HG03066 (cell line): ENCODE data around the gene LIN7A.
"Not testable (repeated sequence)": the region's sequence is repeated elsewhere in the genome, so short reads cannot be mapped to it uniquely, and the experiment has no call there.

Experiments
- ATAC-seq: cut with Tn5 transposase; IDR thresholded peaks from one replicate; pipeline ENCODE4 v1.9.1; 2021; ENCODE audit warnings: low read depth; ENCODE audit not compliant: unreplicated experiment

Gene LIN7A

GRCh38 chr12:80924437-80924836 lies 13.3 kb downstream of the LIN7A start:
- no peak for ATAC-seq

- no peak for ATAC-seq
Observed at GRCh38 chr12:80920006-80920405, 17.7 kb downstream of the LIN7A start.

GRCh38 chr12:80917651-80918050 lies 20.1 kb downstream of the LIN7A start:
- no peak for ATAC-seq

- no peak for ATAC-seq
Observed at GRCh38 chr12:80912901-80913770, 24.6 kb downstream of the LIN7A start.

- no peak for ATAC-seq
Observed at GRCh38 chr12:80909370-80909769, 28.4 kb downstream of the LIN7A start.

GRCh38 chr12:80902711-80903110 lies 35.0 kb downstream of the LIN7A start:
- ATAC-seq = no peak

- no peak for ATAC-seq
Observed at GRCh38 chr12:80901661-80902060, 36.1 kb downstream of the LIN7A start.

- no peak for ATAC-seq
Observed at GRCh38 chr12:80895240-80895639, 42.5 kb downstream of the LIN7A start.

GRCh38 chr12:80894179-80894578 lies 43.6 kb downstream of the LIN7A start:
- ATAC-seq = no peak

- ATAC-seq = no peak
Observed at GRCh38 chr12:80892597-80893445, 44.9 kb downstream of the LIN7A start.

- no peak for ATAC-seq
Observed at GRCh38 chr12:80884651-80885050, 53.1 kb downstream of the LIN7A start.

- ATAC-seq = no peak
Observed at GRCh38 chr12:80881106-80881505, 56.6 kb downstream of the LIN7A start.

- ATAC-seq = not testable (repeated sequence)
Observed at GRCh38 chr12:80878452-80878851, 59.3 kb downstream of the LIN7A start.

GRCh38 chr12:80877721-80878265 lies 59.9 kb downstream of the LIN7A start:
- ATAC-seq = no peak

- no peak for ATAC-seq
Observed at GRCh38 chr12:80872053-80872452, 65.7 kb downstream of the LIN7A start.

- ATAC-seq = no peak
Observed at GRCh38 chr12:80869264-80869663, 68.5 kb downstream of the LIN7A start.

GRCh38 chr12:80868576-80868975 lies 69.2 kb downstream of the LIN7A start:
- ATAC-seq = no peak

- no peak for ATAC-seq
Observed at GRCh38 chr12:80867941-80868340, 69.8 kb downstream of the LIN7A start.

- ATAC-seq = no peak
Observed at GRCh38 chr12:80864046-80864735, 73.5 kb downstream of the LIN7A start.

GRCh38 chr12:80862531-80862930 lies 75.2 kb downstream of the LIN7A start:
- no peak for ATAC-seq
